DOHH2 (cell line): ENCODE data around the gene CSMD2.

ENCODE experiments used
- H3F3A ChIP-seq: fragments of 200-600 bp; sonication (generic), shearing (Covaris generic); 2 replicates; pipeline ENCODE4 v1.6.0; 2016; ENCODE audit warnings: antibody characterized with exemption, mild to moderate bottlenecking; ENCODE audit not compliant: control insufficient read depth, insufficient read depth
- H3K27ac ChIP-seq: fragments of 200-600 bp; sonication (generic); 2 replicates; pipeline ENCODE4 v1.5.1; 2014; ENCODE audit warnings: low read depth, mild to moderate bottlenecking, low read length, moderate library complexity
- H3K27me3 ChIP-seq: fragments of 200-600 bp; sonication (generic); 2 replicates; pipeline ENCODE4 v1.6.1; 2014; ENCODE audit warnings: mild to moderate bottlenecking, low read length, mixed read lengths; ENCODE audit not compliant: control insufficient read depth
- H3K36me3 ChIP-seq: fragments of 200-600 bp; sonication (generic); 2 replicates; pipeline ENCODE4 v1.6.1; 2014; ENCODE audit warnings: mild to moderate bottlenecking, low read length, moderate library complexity, mixed read lengths; ENCODE audit not compliant: control insufficient read depth
- H3K4me1 ChIP-seq: fragments of 200-600 bp; sonication (generic); 2 replicates; pipeline ENCODE4 v1.6.1; 2014; ENCODE audit warnings: mild to moderate bottlenecking, low read length, mixed read lengths; ENCODE audit not compliant: control insufficient read depth
- H3K4me2 ChIP-seq: fragments of 200-600 bp; sonication (generic); 2 replicates; pipeline ENCODE4 v1.6.0; 2014; ENCODE audit warnings: mild to moderate bottlenecking, low read length, moderate library complexity
- H3K4me3 ChIP-seq: fragments of 200-600 bp; sonication (generic); 2 replicates; pipeline ENCODE4 v1.5.1; 2014; ENCODE audit warnings: mild to moderate bottlenecking, low read length, mixed read lengths
- H3K79me2 ChIP-seq: fragments of 200-600 bp; sonication (generic); 2 replicates; pipeline ENCODE4 v1.6.1; 2014; ENCODE audit warnings: mild to moderate bottlenecking, low read length, mixed read lengths; ENCODE audit not compliant: control insufficient read depth
- H3K9me2 ChIP-seq: fragments of 200-600 bp; sonication (generic); replicated peaks from 2 replicates; pipeline ENCODE4 v1.6.1; 2014; ENCODE audit warnings: mild to moderate bottlenecking, low read length, mixed read lengths; ENCODE audit not compliant: control insufficient read depth
- H3K9me3 ChIP-seq: fragments of 200-600 bp; sonication (generic); 2 replicates; pipeline ENCODE4 v1.6.1; 2014; ENCODE audit warnings: antibody characterized with exemption, low read length, mixed read lengths; ENCODE audit not compliant: control insufficient read depth, insufficient read depth
- H4K20me1 ChIP-seq: fragments of 200-600 bp; sonication (generic); 2 replicates; pipeline ENCODE4 v1.6.0; 2014; ENCODE audit warnings: low read depth, mild to moderate bottlenecking, antibody characterized with exemption, low read length, moderate library complexity; ENCODE audit not compliant: control insufficient read depth, insufficient read depth
- EZH2phosphoT487 ChIP-seq: fragments of 200-600 bp; sonication (generic); IDR thresholded peaks from 2 replicates; pipeline ENCODE4 v1.6.1; 2017; ENCODE audit warnings: borderline replicate concordance, mild to moderate bottlenecking, antibody characterized with exemption, low read length, moderate library complexity, mixed read lengths
- TF ChIP-seq, protein P1 (sequence below): fragments of 200-600 bp; sonication (generic); IDR thresholded peaks from one replicate; pipeline ENCODE4 v1.5.1; 2014; ENCODE audit warnings: antibody characterized with exemption, mild to moderate bottlenecking, low read depth, low read length; ENCODE audit not compliant: poor library complexity, severe bottlenecking

Gene CSMD2

DNA sequence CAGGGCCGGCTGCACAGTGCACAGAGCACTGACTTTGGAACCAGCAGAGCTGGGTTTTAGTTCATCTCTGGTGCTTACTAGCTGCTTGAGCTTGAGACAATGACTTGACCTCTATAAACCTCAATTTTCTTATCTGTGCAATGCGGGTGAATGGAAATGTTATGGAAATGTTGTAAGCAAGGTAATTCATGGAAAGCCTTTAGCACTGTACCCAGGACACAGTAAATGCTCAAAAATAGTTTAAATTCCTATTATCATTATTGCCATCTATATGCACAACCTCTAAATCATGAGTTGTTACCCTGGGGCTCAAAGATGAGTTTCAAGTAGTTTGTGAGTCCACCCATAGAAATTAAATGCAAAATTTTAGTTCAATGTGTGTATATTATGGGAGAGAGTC, 99.5 kb downstream of the CSMD2 start:
- TF ChIP-seq, protein P1, sequence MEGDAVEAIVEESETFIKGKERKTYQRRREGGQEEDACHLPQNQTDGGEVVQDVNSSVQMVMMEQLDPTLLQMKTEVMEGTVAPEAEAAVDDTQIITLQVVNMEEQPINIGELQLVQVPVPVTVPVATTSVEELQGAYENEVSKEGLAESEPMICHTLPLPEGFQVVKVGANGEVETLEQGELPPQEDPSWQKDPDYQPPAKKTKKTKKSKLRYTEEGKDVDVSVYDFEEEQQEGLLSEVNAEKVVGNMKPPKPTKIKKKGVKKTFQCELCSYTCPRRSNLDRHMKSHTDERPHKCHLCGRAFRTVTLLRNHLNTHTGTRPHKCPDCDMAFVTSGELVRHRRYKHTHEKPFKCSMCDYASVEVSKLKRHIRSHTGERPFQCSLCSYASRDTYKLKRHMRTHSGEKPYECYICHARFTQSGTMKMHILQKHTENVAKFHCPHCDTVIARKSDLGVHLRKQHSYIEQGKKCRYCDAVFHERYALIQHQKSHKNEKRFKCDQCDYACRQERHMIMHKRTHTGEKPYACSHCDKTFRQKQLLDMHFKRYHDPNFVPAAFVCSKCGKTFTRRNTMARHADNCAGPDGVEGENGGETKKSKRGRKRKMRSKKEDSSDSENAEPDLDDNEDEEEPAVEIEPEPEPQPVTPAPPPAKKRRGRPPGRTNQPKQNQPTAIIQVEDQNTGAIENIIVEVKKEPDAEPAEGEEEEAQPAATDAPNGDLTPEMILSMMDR, result no peak
- no peak for TF ChIP-seq EZH2phosphoT487
- H3F3A ChIP-seq, result no peaks in the 10 kb centered on the region
- no peak overlapping the region for H3K4me2 ChIP-seq
- no peaks in the 10 kb centered on the region for H3K79me2 ChIP-seq
- H3K36me3 ChIP-seq, result no peaks in the 10 kb centered on the region
- H4K20me1 ChIP-seq, result no peaks in the 10 kb centered on the region
- H3K9me3 ChIP-seq, result no peaks in the 10 kb centered on the region
- H3K27me3 ChIP-seq, result no peaks in the 10 kb centered on the region
- H3K27ac ChIP-seq, result no peak overlapping the region
- H3K4me3 ChIP-seq, result no peak overlapping the region
- no peaks in the 10 kb centered on the region for H3K9me2 ChIP-seq
- no peaks in the 10 kb centered on the region for H3K4me1 ChIP-seq

DNA sequence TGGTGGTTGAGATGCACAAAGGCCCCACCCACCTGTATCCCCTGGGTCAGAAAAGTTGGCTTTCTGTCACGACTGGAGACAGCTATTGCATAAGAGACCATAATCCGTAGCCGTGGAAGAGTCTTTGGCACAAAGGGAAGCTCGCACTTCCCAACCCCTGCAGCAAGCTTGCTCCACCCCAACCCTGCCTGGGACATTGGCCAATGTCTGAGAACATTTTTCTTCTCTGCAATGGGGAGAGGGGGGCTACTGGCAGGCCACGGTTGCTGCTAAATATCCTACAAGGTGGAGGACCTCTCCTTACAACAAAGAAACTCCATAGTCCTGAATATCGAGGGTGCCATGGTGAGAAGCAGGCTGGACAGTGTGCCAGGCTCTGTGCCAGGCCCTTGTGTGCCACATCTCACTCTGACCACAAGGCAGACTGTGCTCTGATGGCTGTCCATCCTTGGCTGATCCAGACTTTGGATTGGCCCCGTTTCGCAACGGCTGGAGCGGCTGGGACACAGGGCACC, 104.1 kb downstream of the CSMD2 start:
- no peaks in the 10 kb centered on the region for H3K27me3 ChIP-seq
- H4K20me1 ChIP-seq, result no peaks in the 10 kb centered on the region
- H3K27ac ChIP-seq, result no peak overlapping the region
- no peaks in the 10 kb centered on the region for H3K79me2 ChIP-seq
- TF ChIP-seq EZH2phosphoT487, result no peak
- TF ChIP-seq, protein P1, result no peak
- peaks cover 14% of the 10 kb centered on the region for H3K4me1 ChIP-seq
- H3K9me3 ChIP-seq, result no peaks in the 10 kb centered on the region
- no peaks in the 10 kb centered on the region for H3K9me2 ChIP-seq
- no peak overlapping the region for H3K4me2 ChIP-seq
- no peak overlapping the region for H3K4me3 ChIP-seq
- H3F3A ChIP-seq, result no peaks in the 10 kb centered on the region
- no peaks in the 10 kb centered on the region for H3K36me3 ChIP-seq

DNA sequence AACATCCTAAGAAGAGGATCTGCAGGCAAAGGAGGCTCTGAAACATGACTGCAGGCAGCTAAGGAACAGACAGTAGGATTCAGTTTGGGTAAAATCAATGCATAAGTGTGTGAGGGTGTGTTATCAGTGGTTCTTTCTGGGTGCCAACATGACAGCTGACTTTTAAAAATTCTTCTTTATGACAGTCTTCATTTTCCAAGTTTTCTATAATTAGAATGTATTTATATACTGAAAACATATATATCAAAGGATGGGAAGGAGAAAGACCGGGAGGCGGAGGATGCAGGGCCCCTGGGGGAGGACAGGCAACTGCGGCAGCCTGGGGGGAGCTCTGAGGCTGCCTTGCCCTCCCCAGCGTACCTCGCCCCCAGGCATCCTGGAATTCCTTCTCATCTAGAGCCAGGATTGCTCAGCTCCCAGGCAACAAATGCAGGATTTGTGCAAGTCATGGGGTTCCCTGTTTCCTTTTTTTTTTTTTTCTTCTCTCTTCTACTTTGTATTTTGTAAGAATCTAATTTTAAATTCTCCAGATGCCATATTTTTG, 104.8 kb downstream of the CSMD2 start:
- Histone ChIP-seq H3F3A (no peaks in the 10 kb centered on the region), H3K9me3 (no peaks in the 10 kb centered on the region), H3K27ac (no peak overlapping the region), H3K9me2 (no peaks in the 10 kb centered on the region), H3K36me3 (no peaks in the 10 kb centered on the region), H3K79me2 (no peaks in the 10 kb centered on the region), H3K4me2 (no peak overlapping the region), H3K4me3 (no peak overlapping the region), H3K4me1 (peaks cover 14% of the 10 kb centered on the region), H4K20me1 (no peaks in the 10 kb centered on the region), H3K27me3 (no peaks in the 10 kb centered on the region)
- TF ChIP-seq, protein P1, result no peak
- TF ChIP-seq EZH2phosphoT487, result no peak
